KMS-11 (cell line): ENCODE data around the gene TNK2.

ENCODE experiments used
- H2AFZ ChIP-seq: fragments of 200-600 bp; sonication (generic); 2 replicates; pipeline ENCODE4 v1.6.1; 2016; ENCODE audit warnings: antibody characterized with exemption, mixed run types, low read depth
- H3K27ac ChIP-seq: fragments of 200-600 bp; sonication (generic); 2 replicates; pipeline ENCODE4 v1.6.1; 2016; ENCODE audit warnings: mild to moderate bottlenecking, mixed run types
- H3K27me3 ChIP-seq: fragments of 200-600 bp; sonication (generic); 2 replicates; pipeline ENCODE4 v1.6.1; 2017; ENCODE audit warnings: mild to moderate bottlenecking, low read depth, mixed run types, moderate library complexity; ENCODE audit not compliant: insufficient read depth
- H3K36me3 ChIP-seq: fragments of 200-600 bp; sonication (generic); 2 replicates; pipeline ENCODE4 v1.6.1; 2017; ENCODE audit warnings: mild to moderate bottlenecking, mixed run types; ENCODE audit not compliant: insufficient read depth
- H3K4me1 ChIP-seq: fragments of 200-600 bp; sonication (generic); 2 replicates; pipeline ENCODE4 v1.6.1; 2016; ENCODE audit warnings: mild to moderate bottlenecking, low read depth, mixed run types; ENCODE audit not compliant: poor library complexity, severe bottlenecking
- H3K4me2 ChIP-seq: fragments of 200-600 bp; sonication (generic); 2 replicates; pipeline ENCODE4 v1.7.0; 2016; ENCODE audit warnings: mild to moderate bottlenecking, mixed run types
- H3K4me3 ChIP-seq: fragments of 200-600 bp; sonication (generic); IDR thresholded peaks from 2 replicates; pipeline ENCODE4 v1.6.1; 2017; ENCODE audit warnings: low read depth, low read length, mixed read lengths; ENCODE audit not compliant: insufficient read depth
- H3K79me2 ChIP-seq: fragments of 200-600 bp; sonication (generic); 2 replicates; pipeline ENCODE4 v1.6.1; 2016; ENCODE audit warnings: low read depth, mixed run types; ENCODE audit not compliant: insufficient read depth
- H3K9ac ChIP-seq: fragments of 200-600 bp; sonication (generic); 2 replicates; pipeline ENCODE4 v1.6.1; 2016; ENCODE audit warnings: mild to moderate bottlenecking, mixed run types
- H4K20me1 ChIP-seq: fragments of 200-600 bp; sonication (generic); 2 replicates; pipeline ENCODE4 v1.6.1; 2016; ENCODE audit warnings: mild to moderate bottlenecking, mixed run types; ENCODE audit not compliant: insufficient read depth
- CTCF ChIP-seq: fragments of 200-600 bp; sonication (generic); conservative IDR thresholded peaks from 2 replicates; pipeline ENCODE4 v1.6.1; 2017; ENCODE audit warnings: low read depth, mild to moderate bottlenecking, antibody characterized with exemption, low read length, moderate library complexity, mixed read lengths

TNK2 gene

GRCh38 chr3:195879416-195880036, 28.8 kb downstream of the TNK2 start:
- Histone ChIP-seq H2AFZ (no peak overlapping the region), H3K27ac (no peak overlapping the region), H3K36me3 (no peaks in the 10 kb centered on the region), H3K79me2 (no peaks in the 10 kb centered on the region), H3K4me1 (no peaks in the 10 kb centered on the region), H3K4me3 (no peak overlapping the region), H3K9ac (no peak overlapping the region), H3K4me2 (no peak overlapping the region), H3K27me3 (no peaks in the 10 kb centered on the region), H4K20me1 (no peaks in the 10 kb centered on the region)
- TF ChIP-seq CTCF, result no peak

- no peak overlapping the region for H3K4me3 ChIP-seq
- no peak overlapping the region for H3K4me2 ChIP-seq
- no peak overlapping the region for H3K9ac ChIP-seq
- no peaks in the 10 kb centered on the region for H3K4me1 ChIP-seq
- no peak for TF ChIP-seq CTCF
- no peaks in the 10 kb centered on the region for H3K27me3 ChIP-seq
- H2AFZ ChIP-seq, result no peak overlapping the region
- H3K79me2 ChIP-seq, result no peaks in the 10 kb centered on the region
- no peaks in the 10 kb centered on the region for H3K36me3 ChIP-seq
- H3K27ac ChIP-seq, result no peak overlapping the region
- no peaks in the 10 kb centered on the region for H4K20me1 ChIP-seq
Observed at GRCh38 chr3:195878424-195879274, 29.7 kb downstream of the TNK2 start.

- H3K27ac ChIP-seq, result no peak overlapping the region
- H4K20me1 ChIP-seq, result no peaks in the 10 kb centered on the region
- no peak overlapping the region for H3K9ac ChIP-seq
- H3K4me3 ChIP-seq, result no peak overlapping the region
- no peaks in the 10 kb centered on the region for H3K4me1 ChIP-seq
- no peak overlapping the region for H2AFZ ChIP-seq
- no peaks in the 10 kb centered on the region for H3K27me3 ChIP-seq
- H3K36me3 ChIP-seq, result no peaks in the 10 kb centered on the region
- no peak overlapping the region for H3K4me2 ChIP-seq
- no peak for TF ChIP-seq CTCF
- no peaks in the 10 kb centered on the region for H3K79me2 ChIP-seq
Observed at GRCh38 chr3:195877767-195878423, 30.5 kb downstream of the TNK2 start.

- TF ChIP-seq CTCF, result no peak
- H3K4me1 ChIP-seq, result no peaks in the 10 kb centered on the region
- no peaks in the 10 kb centered on the region for H3K79me2 ChIP-seq
- no peak overlapping the region for H3K4me3 ChIP-seq
- H3K36me3 ChIP-seq, result no peaks in the 10 kb centered on the region
- no peak overlapping the region for H3K4me2 ChIP-seq
- no peaks in the 10 kb centered on the region for H4K20me1 ChIP-seq
- no peak overlapping the region for H3K9ac ChIP-seq
- no peak overlapping the region for H3K27ac ChIP-seq
- no peaks in the 10 kb centered on the region for H3K27me3 ChIP-seq
- no peak overlapping the region for H2AFZ ChIP-seq
Observed at GRCh38 chr3:195877136-195877715, 31.1 kb downstream of the TNK2 start.
